ENCODE data around the gene TTC28.

TTC28 gene

DNA sequence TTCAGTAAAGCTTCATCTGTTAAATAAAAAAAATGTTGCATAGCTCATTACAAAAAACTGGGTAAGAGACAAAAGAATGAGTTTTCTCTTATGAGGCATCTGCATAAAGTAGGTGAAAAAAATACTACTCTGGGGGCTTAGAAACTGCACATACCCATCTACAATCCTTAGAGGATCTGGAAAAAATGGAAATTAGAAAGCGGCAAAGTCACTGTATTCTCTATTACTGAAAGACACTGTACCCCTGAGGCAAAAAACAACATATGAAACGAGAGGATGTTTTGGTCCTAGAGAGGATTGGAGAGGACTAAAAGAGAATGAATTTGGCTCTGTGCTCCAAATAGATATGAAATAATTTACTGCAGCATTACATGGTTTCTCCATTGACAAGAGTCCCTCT, 553.8 kb downstream of the TTC28 start:
- DNase-seq (ENCODE audit: low read depth), result no peak
- no peak for TF ChIP-seq CTCF (IDR thresholded peaks at IDR 0.05; ENCODE audit: insufficient read depth, low read depth, low read length, missing control alignments)

GRCh38 chr22:28123989-28124766, 555.5 kb downstream of the TTC28 start:
- DNase-seq (ENCODE audit: low read depth), result peak; percentile 53
- no peak overlapping the region for H3K4me3 ChIP-seq (ENCODE audit: low read length)
- TF ChIP-seq CTCF (IDR thresholded peaks at IDR 0.05; ENCODE audit: insufficient read depth, low read depth, low read length, missing control alignments), result no peak

More for the DNA sequence above, 553.8 kb downstream of the TTC28 start:
- H3K4me3 ChIP-seq (ENCODE audit: low read length), result no peak overlapping the region

DNA sequence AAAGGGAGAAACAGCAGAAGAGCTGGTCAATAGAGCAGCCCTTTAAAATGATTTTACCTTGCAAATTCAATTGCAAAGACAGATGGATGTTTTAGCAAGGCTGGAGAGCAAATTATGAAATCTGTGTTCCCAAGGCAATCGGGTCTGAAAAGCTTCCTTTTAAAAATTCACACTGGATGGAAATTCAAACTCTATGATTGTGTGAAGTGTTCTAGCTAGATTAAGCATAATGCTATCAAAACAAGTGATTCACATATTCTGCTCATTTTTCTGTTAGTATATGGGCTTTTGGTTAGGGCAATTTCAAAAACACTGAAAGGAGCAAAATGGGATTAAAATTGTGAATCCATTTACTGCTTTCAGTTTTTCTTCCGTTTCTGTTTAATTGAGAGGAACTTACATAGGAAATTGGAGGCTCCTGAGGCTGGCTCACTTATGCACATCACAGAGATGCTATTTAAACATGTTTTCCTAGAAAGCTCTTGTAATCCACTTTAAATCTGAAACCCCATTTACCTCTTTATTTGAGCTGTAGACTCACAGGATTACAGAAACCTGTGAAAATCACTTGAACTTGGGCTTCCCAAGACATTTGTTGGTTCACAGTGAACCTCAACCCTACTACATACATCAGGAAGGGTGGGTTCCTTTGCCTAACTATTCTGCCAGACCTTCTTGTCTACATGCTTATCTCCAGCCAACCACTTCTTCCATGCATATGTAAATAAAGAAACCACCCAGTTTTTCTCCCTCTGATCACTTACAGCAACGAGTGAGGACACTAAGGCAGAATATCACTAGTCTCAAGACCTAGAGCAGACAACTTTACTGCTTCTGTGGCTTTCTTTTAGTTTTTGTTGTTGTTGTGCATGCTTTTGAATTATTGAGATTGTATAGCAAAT, 558.7 kb downstream of the TTC28 start:
- DNase-seq (ENCODE audit: low read depth), result no peak

DNA sequence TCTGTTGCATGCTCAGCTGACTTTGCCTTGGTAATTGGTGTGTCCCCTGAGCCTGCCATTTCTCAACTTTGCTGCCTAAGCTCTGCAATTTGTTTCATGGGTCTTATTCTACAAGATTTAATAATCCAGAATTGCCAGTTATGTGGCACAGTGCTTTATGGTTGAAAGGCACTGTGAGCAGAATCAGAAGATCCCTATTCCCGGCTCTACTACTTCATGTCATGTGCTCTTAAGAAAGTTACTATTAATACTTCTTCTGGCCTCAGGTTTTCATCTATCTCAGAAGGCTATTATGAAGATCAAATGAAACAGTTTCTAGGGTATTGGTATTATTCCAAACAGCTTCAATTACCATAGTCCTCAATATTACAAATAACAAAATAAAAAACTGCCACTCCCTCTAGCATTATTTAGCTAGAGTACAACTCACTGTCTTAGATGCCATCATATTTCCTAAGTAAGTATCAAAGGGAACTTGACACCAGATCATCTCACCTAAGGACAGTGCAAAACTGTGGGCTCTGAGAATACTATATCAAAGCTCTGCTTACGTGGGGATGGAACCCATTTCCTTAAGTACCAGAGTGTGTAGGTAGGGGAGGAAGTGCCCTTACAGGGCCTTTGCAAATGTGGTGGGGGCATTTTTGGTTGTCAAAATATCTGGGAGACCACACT, 560.5 kb downstream of the TTC28 start:
- no peak for TF ChIP-seq CTCF (IDR thresholded peaks at IDR 0.05; ENCODE audit: insufficient read depth, low read depth, low read length, missing control alignments)
- no peak overlapping the region for H3K4me3 ChIP-seq (ENCODE audit: low read length)
- no peak for DNase-seq (ENCODE audit: low read depth)

More for the DNA sequence above, 558.7 kb downstream of the TTC28 start:
- TF ChIP-seq CTCF (IDR thresholded peaks at IDR 0.05; ENCODE audit: insufficient read depth, low read depth, low read length, missing control alignments), result no peak
- H3K4me3 ChIP-seq (ENCODE audit: low read length), result no peak overlapping the region

DNA sequence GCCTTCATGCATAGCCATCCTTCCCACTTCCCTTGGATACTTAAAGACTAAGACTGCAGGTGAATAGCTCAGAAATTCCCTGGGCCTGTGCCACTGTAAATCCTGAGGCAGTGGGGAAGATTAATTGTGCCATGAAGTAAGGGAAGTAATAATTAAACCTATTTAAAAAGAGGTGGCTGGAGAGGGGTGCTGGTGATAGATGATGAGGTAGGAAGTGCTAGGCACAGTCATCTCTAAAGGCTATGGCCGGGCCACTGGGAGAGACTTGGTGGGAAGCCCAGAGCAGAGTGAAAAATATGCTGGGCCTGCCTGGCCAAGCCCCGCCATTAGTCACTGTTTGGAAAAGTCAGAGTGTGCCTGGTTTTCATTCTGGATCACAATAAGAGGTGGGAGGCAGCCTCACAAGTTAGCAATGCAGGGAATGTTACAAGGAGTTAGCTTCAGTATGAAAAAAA, 563.4 kb downstream of the TTC28 start:
- no peak overlapping the region for H3K4me3 ChIP-seq (ENCODE audit: low read length)
- DNase-seq (ENCODE audit: low read depth), result peak; percentile 97
- no peak for TF ChIP-seq CTCF (IDR thresholded peaks at IDR 0.05; ENCODE audit: insufficient read depth, low read depth, low read length, missing control alignments)

DNA sequence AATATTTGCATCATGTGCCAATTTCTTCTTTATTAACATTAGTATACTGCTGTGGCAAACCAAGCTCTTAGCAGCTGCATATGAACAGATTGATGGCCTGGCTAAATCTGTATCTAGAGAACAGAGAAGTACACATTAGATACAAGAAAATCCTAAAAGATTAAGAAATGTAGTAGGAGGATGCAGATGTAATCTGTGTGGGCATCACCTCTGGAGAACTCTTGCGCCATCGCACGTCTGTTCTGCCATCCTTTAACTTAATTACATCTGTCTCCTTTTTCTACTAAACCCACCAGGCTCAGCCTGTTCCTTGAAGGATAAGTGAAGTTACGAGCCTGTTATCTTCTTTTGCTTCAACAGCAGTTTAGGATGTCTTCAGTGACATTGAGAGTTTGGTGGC, 564.2 kb downstream of the TTC28 start:
- no peak overlapping the region for H3K4me3 ChIP-seq (ENCODE audit: low read length)
- peak; percentile 13 for DNase-seq (ENCODE audit: low read depth)
- TF ChIP-seq CTCF (IDR thresholded peaks at IDR 0.05; ENCODE audit: insufficient read depth, low read depth, low read length, missing control alignments), result no peak
